Measurements from ENCODE around the gene KRT13.

GRCh38 chr17:41521574-41522261, 16.3 kb upstream of the KRT13 start:
- TF ChIP-seq CTCF (IDR thresholded peaks at IDR 0.05) (peak in 1 of 3 donors; percentile 38), POLR2AphosphoS5 (IDR thresholded peaks at IDR 0.05) (peak in 2 of 3 donors; percentile 32 to 53), POLR2A (IDR thresholded peaks at IDR 0.05) (no peak)

Measured in breast epithelium (tissue), 3 donors.